Neutrophil (primary cell): Measurements from ENCODE around the gene KAT6B.

Experiments used
- H3K27ac ChIP-seq: fragments of 200-600 bp; sonication (generic); 2 replicates; pipeline ENCODE4 v1.5.1; 2016; ENCODE audit warnings: mild to moderate bottlenecking, moderate library complexity
- H3K27me3 ChIP-seq: fragments of 200-600 bp; sonication (generic); 2 replicates; pipeline ENCODE4 v1.6.0; 2016; ENCODE audit warnings: mild to moderate bottlenecking
- H3K36me3 ChIP-seq: fragments of 200-600 bp; sonication (generic); 2 replicates; pipeline ENCODE4 v1.5.1; 2017
- H3K4me1 ChIP-seq, 2 experiments: fragments of 200-600 bp in 1 of 2; sonication (generic) in 1 of 2; 1 replicate in 1 of 2; 2 replicates in 1 of 2; pipeline versions ENCODE4 v1.5.1 to v1.6.1; 2013 to 2016; ENCODE audit warnings: low read depth in 1 of 2, low read length in 1 of 2, mild to moderate bottlenecking in 1 of 2, moderate library complexity in 1 of 2; ENCODE audit not compliant: control insufficient read depth in 1 of 2, insufficient read depth in 1 of 2
- H3K4me3 ChIP-seq, 2 experiments: fragments of 200-600 bp in 1 of 2; sonication (generic) in 1 of 2; 1 replicate in 1 of 2; 2 replicates in 1 of 2; pipeline ENCODE4 v1.5.1; 2013 to 2016; ENCODE audit warnings: low read depth in 1 of 2, low read length in 1 of 2, mild to moderate bottlenecking in 1 of 2, moderate library complexity in 1 of 2
- H3K9me3 ChIP-seq: fragments of 200-600 bp; sonication (generic); 2 replicates; pipeline ENCODE4 v1.5.1; 2016
- CTCF ChIP-seq: fragments of 200-600 bp; sonication (generic); IDR thresholded peaks from 2 replicates; pipeline ENCODE4 v1.5.1; 2016; ENCODE audit warnings: antibody characterized with exemption

The KAT6B gene

GRCh38 chr10:74831518-74832120, 5.2 kb downstream of the KAT6B start:
- Histone ChIP-seq H3K9me3 (no peaks in the 10 kb centered on the region), H3K4me3 (no peak overlapping the region), H3K27me3 (no peaks in the 10 kb centered on the region), H3K4me1 (peaks cover 20 to 23% of the 10 kb centered on the region in 2 experiments), H3K27ac (no peak overlapping the region), H3K36me3 (no peaks in the 10 kb centered on the region)
- no peak for TF ChIP-seq CTCF

GRCh38 chr10:74835963-74836362, 9.6 kb downstream of the KAT6B start:
- Histone ChIP-seq H3K36me3 (no peaks in the 10 kb centered on the region), H3K9me3 (no peaks in the 10 kb centered on the region), H3K27ac (no peak overlapping the region), H3K4me3 (no peak overlapping the region), H3K4me1 (peaks cover 9 to 27% of the 10 kb centered on the region in 2 experiments), H3K27me3 (no peaks in the 10 kb centered on the region)
- no peak for TF ChIP-seq CTCF

GRCh38 chr10:74836877-74837276, 10.5 kb downstream of the KAT6B start:
- Histone ChIP-seq H3K9me3 (no peaks in the 10 kb centered on the region), H3K4me1 (peaks cover 13 to 35% of the 10 kb centered on the region in 2 experiments)
- no peak for TF ChIP-seq CTCF

DNA sequence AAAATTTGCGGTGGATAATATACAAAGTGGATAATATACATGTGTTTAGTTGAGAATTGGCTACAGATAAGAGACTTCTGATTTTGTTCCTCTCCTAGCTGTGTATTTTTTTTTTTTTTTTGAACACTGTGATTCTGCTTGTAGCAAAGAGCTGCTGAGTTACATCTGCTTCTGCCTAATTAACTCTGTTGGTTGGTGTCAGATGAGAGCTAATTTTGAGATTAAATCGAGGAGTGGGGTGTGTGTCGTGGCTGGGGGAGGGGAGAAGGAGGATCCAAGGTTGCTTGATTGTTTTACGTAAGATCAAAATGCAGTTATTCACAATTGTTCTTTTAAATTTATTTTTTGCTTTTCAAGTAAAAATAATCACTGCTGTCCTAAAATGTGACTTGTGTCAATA, 11.3 kb downstream of the KAT6B start:
- Histone ChIP-seq H3K27me3 (no peaks in the 10 kb centered on the region), H3K9me3 (no peaks in the 10 kb centered on the region), H3K27ac (no peak overlapping the region), H3K4me3 (no peak overlapping the region), H3K4me1 (peaks cover 22 to 44% of the 10 kb centered on the region in 2 experiments), H3K36me3 (no peaks in the 10 kb centered on the region)
- TF ChIP-seq CTCF: no peak

More at GRCh38 chr10:74836877-74837276, 10.5 kb downstream of the KAT6B start:
- no peaks in the 10 kb centered on the region for H3K27me3 ChIP-seq
- H3K27ac ChIP-seq: no peak overlapping the region
- H3K36me3 ChIP-seq: no peaks in the 10 kb centered on the region
- H3K4me3 ChIP-seq: no peak overlapping the region

DNA sequence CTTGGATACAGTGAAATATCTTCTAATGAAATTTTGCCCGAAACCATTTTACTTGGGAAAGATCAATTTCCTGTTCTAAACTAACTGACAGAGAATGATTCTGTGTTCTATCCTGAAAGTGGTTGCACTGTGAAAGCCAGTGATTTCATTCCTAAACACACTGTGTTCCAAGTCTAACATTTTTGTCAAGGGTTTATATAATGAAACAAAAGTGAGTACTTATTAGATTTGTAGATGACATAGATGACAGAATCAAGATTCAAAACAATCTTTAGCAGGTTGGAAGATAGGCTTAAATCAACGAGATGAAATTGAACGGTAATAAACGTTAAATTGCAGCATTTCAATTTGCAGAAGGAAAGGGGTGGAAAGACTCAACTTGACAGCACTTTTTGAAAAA, 13.3 kb downstream of the KAT6B start:
- Histone ChIP-seq H3K4me3 (no peak overlapping the region), H3K9me3 (no peaks in the 10 kb centered on the region), H3K4me1 (peaks cover 29 to 54% of the 10 kb centered on the region in 2 experiments), H3K36me3 (no peaks in the 10 kb centered on the region), H3K27ac (peak overlapping the region; percentile 16), H3K27me3 (no peaks in the 10 kb centered on the region)
- TF ChIP-seq CTCF: no peak
